CD4-positive, CD25-positive, alpha-beta regulatory T cell (primary cell): ENCODE results near the gene GNL1. TPM values are rescaled to one million over a fixed set of nuclear protein-coding genes. Genes with fewer than 3 reads are reported as not detected.
"Not testable (repeated sequence)": the region's sequence is repeated elsewhere in the genome, so short reads cannot be mapped to it uniquely, and the experiment has no call there.

Experiments used
- ATAC-seq, 2 donors: fragments of 150-1000 bp; cut with Tn5 transposase; one replicate each; pipeline ENCODE4 v1.10.0; 2021; ENCODE audit warnings: low read depth in 2 of 2, moderate number of reproducible peaks in 2 of 2, moderate library complexity in 1 of 2
- DNase-seq, 3 donors: peaks; one replicate each; pipeline versions ENCODE4 v3.0.0 to v3.0.0-alpha.2; 2012 to 2022; ENCODE audit warnings: mixed read lengths in 1 of 3
- H3K27ac ChIP-seq: one replicate; pipeline ENCODE4 v1.7.0; 2013; ENCODE audit warnings: mild to moderate bottlenecking, low read length; ENCODE audit not compliant: insufficient read depth, poor library complexity, severe bottlenecking
- H3K27me3 ChIP-seq: one replicate; pipeline ENCODE4 v1.7.0; 2013; ENCODE audit warnings: low read length; ENCODE audit not compliant: control insufficient read depth, insufficient read depth
- H3K36me3 ChIP-seq: one replicate; pipeline ENCODE4 v1.7.0; 2013; ENCODE audit warnings: mild to moderate bottlenecking, low read length, moderate library complexity; ENCODE audit not compliant: control insufficient read depth, insufficient read depth
- H3K4me1 ChIP-seq: 2 replicates; pipeline ENCODE4 v1.7.0; 2013; ENCODE audit warnings: mild to moderate bottlenecking, low read length; ENCODE audit not compliant: insufficient read depth, control insufficient read depth, poor library complexity, severe bottlenecking
- H3K4me3 ChIP-seq: one replicate; pipeline ENCODE4 v1.7.0; 2013; ENCODE audit warnings: low read depth, mild to moderate bottlenecking, low read length, moderate library complexity
- H3K9me3 ChIP-seq, 2 experiments: 1 replicate in 1 of 2; 2 replicates in 1 of 2; pipeline ENCODE4 v1.7.0; 2013; ENCODE audit warnings: low read length in 2 of 2, mild to moderate bottlenecking in 1 of 2, moderate library complexity in 1 of 2; ENCODE audit not compliant: control insufficient read depth in 2 of 2
- H3K27ac Mint-ChIP-seq, 3 donors: one replicate each; pipeline ENCODE4 v1.8.0; 2020 to 2022; ENCODE audit warnings: mild to moderate bottlenecking in 3 of 3, mixed read lengths in 3 of 3, moderate library complexity in 2 of 3
- H3K27me3 Mint-ChIP-seq: one replicate; pipeline ENCODE4 v1.8.0; 2022; ENCODE audit warnings: mild to moderate bottlenecking, mixed read lengths
- H3K36me3 Mint-ChIP-seq: one replicate; pipeline ENCODE4 v1.8.0; 2020; ENCODE audit warnings: mixed read lengths
- H3K4me1 Mint-ChIP-seq, 4 donors: one replicate each; pipeline ENCODE4 v1.8.0; 2020 to 2022; ENCODE audit warnings: mixed read lengths in 4 of 4, mild to moderate bottlenecking in 1 of 4
- H3K4me3 Mint-ChIP-seq, 4 donors: one replicate each; pipeline ENCODE4 v1.8.0; 2020 to 2022; ENCODE audit warnings: mild to moderate bottlenecking in 4 of 4, mixed read lengths in 4 of 4, moderate library complexity in 3 of 4
- H3K9me3 Mint-ChIP-seq, 7 donors: one replicate each; pipeline ENCODE4 v1.8.0; 2020 to 2022; ENCODE audit warnings: mixed read lengths in 7 of 7, mild to moderate bottlenecking in 3 of 7, moderate library complexity in 2 of 7
- polyA plus RNA-seq, 4 donors: library from polyadenylated mRNA; unstranded; fragments of 300-500 nt; fragmentation: Illumina TruSeq; gene quantifications; one replicate each; pipeline ENCODE4 v1.2.3, GENCODE V29; 2021
- total RNA-seq: library from RNA; stranded (reverse); gene quantifications from one replicate; pipeline ENCODE4 v1.2.3, GENCODE V29; 2022

The GNL1 gene
- total and polyA plus RNA-seq, 5 donors from 2014 or later: 36.6 to 189 (median 37.9) TPM

DNA sequence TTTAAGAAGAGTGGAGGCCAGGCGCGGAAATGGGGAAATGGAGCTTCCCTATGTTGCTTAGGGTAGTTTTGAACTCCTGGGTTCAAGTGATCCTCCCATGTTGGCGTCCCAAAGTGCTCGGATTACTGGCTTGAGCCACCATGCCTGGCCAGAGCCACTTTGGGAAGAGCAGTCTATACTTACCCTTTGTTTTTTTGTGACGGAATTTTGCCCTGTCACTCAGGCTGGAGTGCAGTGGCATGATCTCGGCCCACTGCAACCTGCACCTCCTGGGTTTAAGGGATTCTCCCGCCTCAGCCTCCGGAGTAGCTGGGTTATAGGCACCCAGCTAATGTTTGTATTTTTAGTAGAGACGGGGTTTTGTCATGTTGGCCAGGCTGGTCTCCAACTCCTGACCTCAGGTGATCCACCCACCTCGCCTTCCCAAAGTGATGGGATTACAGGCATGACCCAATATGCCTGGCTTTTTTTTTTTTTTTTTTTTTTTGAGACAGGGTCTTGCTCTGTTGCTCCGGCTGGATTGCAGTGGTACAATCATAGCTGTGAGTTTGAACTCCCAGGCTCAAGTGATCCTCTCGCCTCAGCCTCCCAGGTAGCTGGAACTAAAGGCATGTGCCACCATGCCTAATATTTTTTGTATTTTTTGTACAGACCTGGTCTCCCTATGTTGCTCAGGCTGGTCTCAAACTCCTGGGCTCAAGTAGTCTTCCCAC, 42.8 kb upstream of the GNL1 start:
- H3K27ac Mint-ChIP-seq: peak overlapping the region in 2 of 3 donors; percentile 41 to 76
- peaks cover 29% of the 10 kb centered on the region for H3K36me3 Mint-ChIP-seq
- ATAC-seq: no peak

DNA sequence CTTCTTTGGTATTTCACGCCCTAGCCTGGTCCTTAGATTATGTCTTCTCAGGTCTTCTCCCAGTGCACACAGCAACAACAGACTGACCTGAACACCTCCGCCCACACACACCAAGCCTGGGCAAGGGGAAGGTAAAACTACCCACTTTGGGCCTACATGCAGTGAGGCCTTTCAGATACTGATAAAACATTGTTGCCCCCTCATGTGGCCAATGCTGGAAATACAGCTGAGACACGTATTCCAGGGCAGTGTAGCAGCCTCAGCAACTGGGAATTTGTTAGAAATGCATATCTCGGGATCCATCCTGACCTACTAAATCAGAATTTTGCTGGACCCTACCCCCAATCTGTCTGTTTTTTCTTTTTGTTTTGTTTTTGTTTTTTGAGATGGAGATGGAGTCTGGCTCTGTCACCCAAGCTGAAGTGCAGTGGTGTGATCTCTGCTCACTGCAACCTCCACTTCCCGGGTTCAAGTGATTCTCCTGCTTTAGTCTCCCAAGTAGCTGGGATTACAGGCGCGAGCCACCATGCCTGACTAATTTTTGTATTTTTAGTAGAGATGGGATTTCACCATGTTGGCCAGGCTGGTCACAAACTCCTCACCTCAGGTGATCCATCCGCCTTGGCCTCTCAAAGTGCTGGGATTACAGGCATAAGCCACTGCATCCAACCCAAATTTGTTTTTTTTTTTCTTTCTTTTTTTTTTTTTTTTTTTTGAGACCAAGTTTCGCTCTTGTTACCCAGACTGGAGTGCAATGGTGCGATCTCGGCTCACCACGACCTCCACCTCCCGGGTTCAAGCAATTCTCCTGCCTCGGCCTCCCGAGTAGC, 41.2 kb upstream of the GNL1 start:
- H3K36me3 ChIP-seq: peaks cover 19% of the 10 kb centered on the region
- not testable (repeated sequence) for H3K27me3 ChIP-seq, H3K27ac ChIP-seq, H3K4me3 ChIP-seq, H3K9me3 Mint-ChIP-seq, H3K9me3 ChIP-seq, H3K27me3 Mint-ChIP-seq, H3K4me1 ChIP-seq
- DNase-seq: peak; percentile 68 to 76 (median 75)
- peak overlapping the region; percentile 76 to 79 (median 79) for H3K27ac Mint-ChIP-seq
- peaks cover 0 to 18% (median 7%) of the 10 kb centered on the region in 4 donors for H3K4me1 Mint-ChIP-seq
- H3K4me3 Mint-ChIP-seq: peak overlapping the region in 1 of 4 donors; percentile 3
- peaks cover 15% of the 10 kb centered on the region for H3K36me3 Mint-ChIP-seq
- peak; percentile 84 to 87 for ATAC-seq

More for the DNA sequence above, 42.8 kb upstream of the GNL1 start:
- no peaks in the 10 kb centered on the region for H3K9me3 Mint-ChIP-seq
- Histone ChIP-seq H3K27ac (no peak overlapping the region), H3K4me1 (no peaks in the 10 kb centered on the region), H3K9me3 (no peaks in the 10 kb centered on the region), H3K27me3 (no peaks in the 10 kb centered on the region), H3K4me3 (no peak overlapping the region), H3K36me3 (peaks cover 34% of the 10 kb centered on the region)
- DNase-seq: no peak
- H3K27me3 Mint-ChIP-seq: no peaks in the 10 kb centered on the region
- peaks cover 6 to 26% (median 9%) of the 10 kb centered on the region in 4 donors for H3K4me1 Mint-ChIP-seq
- no peak overlapping the region for H3K4me3 Mint-ChIP-seq

DNA sequence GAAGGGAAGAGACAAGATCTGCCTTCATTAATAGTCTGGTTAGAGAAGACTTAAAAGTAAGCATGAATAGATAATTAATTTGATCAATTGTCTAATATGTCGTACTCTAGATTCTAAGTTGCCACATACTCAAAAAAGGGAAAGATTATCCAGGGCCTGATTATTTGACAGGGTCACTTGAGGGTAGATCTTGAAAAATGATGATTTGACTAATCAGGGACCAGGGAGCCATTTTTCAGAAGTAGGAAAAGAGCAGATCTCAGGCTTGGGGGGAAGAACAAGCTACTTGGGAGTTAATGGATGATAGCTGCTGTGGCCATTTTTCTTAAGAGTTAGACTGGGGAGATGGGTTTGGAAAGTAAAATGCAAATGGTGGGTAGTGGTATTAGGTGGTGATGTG, 36.0 kb upstream of the GNL1 start:
- DNase-seq (no peak), ATAC-seq (no peak)
- Histone ChIP-seq H3K36me3 (peaks cover 37% of the 10 kb centered on the region), H3K4me3 (no peak overlapping the region), H3K27ac (no peak overlapping the region), H3K27me3 (no peaks in the 10 kb centered on the region), H3K9me3 (no peaks in the 10 kb centered on the region), H3K4me1 (no peaks in the 10 kb centered on the region)
- Mint-ChIP-seq H3K27me3 (no peaks in the 10 kb centered on the region), H3K4me1 (peaks cover 0 to 13% (median 8%) of the 10 kb centered on the region in 4 donors), H3K4me3 (no peak overlapping the region), H3K36me3 (peaks cover 38% of the 10 kb centered on the region), H3K27ac (peak overlapping the region; percentile 44 to 67 (median 50)), H3K9me3 (no peaks in the 10 kb centered on the region)

DNA sequence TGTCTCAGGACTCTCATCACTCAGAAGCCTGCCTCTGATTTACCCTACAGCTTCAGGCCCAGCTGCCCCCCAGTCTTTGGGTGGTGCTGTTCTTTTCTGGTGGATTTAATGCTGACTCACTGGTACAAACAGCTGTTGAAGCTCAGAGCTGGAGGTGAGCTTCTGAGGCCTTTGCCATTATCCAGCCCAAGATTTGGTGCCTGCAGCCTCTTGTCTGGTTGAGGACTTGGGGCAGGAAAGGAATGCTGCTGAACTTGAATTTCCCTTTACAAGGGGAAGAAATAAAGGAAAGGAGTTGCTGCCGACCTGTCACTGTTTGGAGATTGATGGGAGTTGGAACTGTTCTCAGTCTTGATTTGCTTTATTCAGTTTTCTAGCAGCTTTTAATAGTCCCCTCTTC, 34.7 kb upstream of the GNL1 start:
- H3K27me3 ChIP-seq: no peaks in the 10 kb centered on the region
- no peak for ATAC-seq
- H3K27ac ChIP-seq: no peak overlapping the region
- Mint-ChIP-seq H3K27ac (peak overlapping the region; percentile 20 to 45 (median 33)), H3K4me3 (no peak overlapping the region), H3K27me3 (no peaks in the 10 kb centered on the region), H3K4me1 (peaks cover 0 to 11% (median 5%) of the 10 kb centered on the region in 4 donors), H3K36me3 (peaks cover 43% of the 10 kb centered on the region), H3K9me3 (no peaks in the 10 kb centered on the region)
- no peaks in the 10 kb centered on the region for H3K9me3 ChIP-seq
- DNase-seq: no peak
- peaks cover 48% of the 10 kb centered on the region for H3K36me3 ChIP-seq
- no peak overlapping the region for H3K4me3 ChIP-seq
- H3K4me1 ChIP-seq: no peaks in the 10 kb centered on the region

DNA sequence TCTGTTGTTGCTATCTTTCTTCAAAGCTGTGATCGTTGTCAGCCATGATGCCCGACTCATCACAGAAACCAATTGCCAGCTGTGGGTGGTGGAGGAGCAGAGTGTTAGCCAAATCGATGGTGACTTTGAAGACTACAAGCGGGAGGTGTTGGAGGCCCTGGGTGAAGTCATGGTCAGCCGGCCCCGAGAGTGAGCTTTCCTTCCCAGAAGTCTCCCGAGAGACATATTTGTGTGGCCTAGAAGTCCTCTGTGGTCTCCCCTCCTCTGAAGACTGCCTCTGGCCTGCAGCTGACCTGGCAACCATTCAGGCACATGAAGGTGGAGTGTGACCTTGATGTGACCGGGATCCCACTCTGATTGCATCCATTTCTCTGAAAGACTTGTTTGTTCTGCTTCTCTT, 34.2 kb upstream of the GNL1 start:
- Mint-ChIP-seq H3K27ac (peak overlapping the region in 2 of 3 donors; percentile 33 to 45), H3K4me3 (no peak overlapping the region), H3K36me3 (peaks cover 44% of the 10 kb centered on the region), H3K9me3 (no peaks in the 10 kb centered on the region), H3K27me3 (no peaks in the 10 kb centered on the region), H3K4me1 (peaks cover 0 to 11% (median 4%) of the 10 kb centered on the region in 4 donors)
- DNase-seq (no peak), ATAC-seq (no peak)
- Histone ChIP-seq H3K27me3 (no peaks in the 10 kb centered on the region), H3K27ac (no peak overlapping the region), H3K4me3 (no peak overlapping the region), H3K4me1 (no peaks in the 10 kb centered on the region), H3K9me3 (no peaks in the 10 kb centered on the region), H3K36me3 (peaks cover 53% of the 10 kb centered on the region)

DNA sequence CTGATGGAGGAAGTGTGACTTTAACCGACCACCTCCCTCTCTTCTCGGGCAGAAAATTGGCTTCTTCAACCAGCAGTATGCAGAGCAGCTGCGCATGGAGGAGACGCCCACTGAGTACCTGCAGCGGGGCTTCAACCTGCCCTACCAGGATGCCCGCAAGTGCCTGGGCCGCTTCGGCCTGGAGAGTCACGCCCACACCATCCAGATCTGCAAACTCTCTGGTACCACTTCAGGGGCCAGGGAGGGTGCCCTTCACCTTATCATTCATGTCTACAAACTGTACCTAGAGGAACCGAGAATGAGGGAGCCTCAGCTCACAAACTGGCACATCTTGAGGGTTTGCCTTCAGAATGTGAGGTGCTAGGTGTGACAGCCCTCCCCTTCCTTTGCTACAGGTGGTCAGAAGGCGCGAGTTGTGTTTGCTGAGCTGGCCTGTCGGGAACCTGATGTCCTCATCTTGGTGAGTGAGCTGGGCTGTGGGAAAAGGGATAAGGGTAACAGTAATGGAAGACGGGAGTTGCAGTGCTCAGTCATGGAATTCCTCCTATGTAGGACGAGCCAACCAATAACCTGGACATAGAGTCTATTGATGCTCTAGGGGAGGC, 33.6 kb upstream of the GNL1 start:
- peaks cover 49% of the 10 kb centered on the region for H3K36me3 Mint-ChIP-seq
- no peak overlapping the region for H3K27ac ChIP-seq
- DNase-seq: no peak
- H3K4me1 Mint-ChIP-seq: peaks cover 0 to 11% (median 3%) of the 10 kb centered on the region in 4 donors
- no peak overlapping the region for H3K27ac Mint-ChIP-seq
- H3K27me3 Mint-ChIP-seq: no peaks in the 10 kb centered on the region
- peaks cover 59% of the 10 kb centered on the region for H3K36me3 ChIP-seq
- H3K4me3 ChIP-seq: no peak overlapping the region
- H3K9me3 ChIP-seq: no peaks in the 10 kb centered on the region
- H3K4me3 Mint-ChIP-seq: no peak overlapping the region
- no peaks in the 10 kb centered on the region for H3K4me1 ChIP-seq
- ATAC-seq: no peak
- H3K9me3 Mint-ChIP-seq: no peaks in the 10 kb centered on the region
- no peaks in the 10 kb centered on the region for H3K27me3 ChIP-seq

DNA sequence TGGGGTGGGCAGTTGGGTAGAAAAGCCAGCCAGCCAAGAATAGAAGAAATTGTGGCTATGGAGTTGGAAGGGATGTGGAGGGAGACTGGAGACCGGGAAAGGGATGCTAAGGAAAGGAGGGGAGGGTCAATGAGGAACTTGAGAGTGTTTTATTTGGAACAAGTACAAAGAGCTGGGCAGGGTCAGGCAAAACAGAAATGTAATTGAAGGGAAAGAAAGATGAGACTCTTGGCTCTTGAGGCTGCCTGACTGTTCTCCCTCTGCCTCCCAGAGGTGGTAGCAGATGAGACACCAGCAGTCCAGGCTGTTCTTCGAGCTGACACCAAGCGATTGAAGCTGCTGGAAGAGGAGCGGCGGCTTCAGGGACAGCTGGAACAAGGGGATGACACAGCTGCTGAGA, 27.6 kb upstream of the GNL1 start:
- Histone ChIP-seq H3K4me1 (no peaks in the 10 kb centered on the region), H3K36me3 (peaks cover 88% of the 10 kb centered on the region), H3K4me3 (no peak overlapping the region), H3K27ac (no peak overlapping the region), H3K9me3 (no peaks in the 10 kb centered on the region), H3K27me3 (no peaks in the 10 kb centered on the region)
- no peaks in the 10 kb centered on the region for H3K9me3 Mint-ChIP-seq
- H3K27ac Mint-ChIP-seq: no peak overlapping the region
- H3K36me3 Mint-ChIP-seq: peaks cover 55% of the 10 kb centered on the region
- H3K4me1 Mint-ChIP-seq: no peaks in the 10 kb centered on the region
- ATAC-seq: no peak
- no peak overlapping the region for H3K4me3 Mint-ChIP-seq
- no peak for DNase-seq
- H3K27me3 Mint-ChIP-seq: no peaks in the 10 kb centered on the region
